ENCODE results near the gene VRK3. TPM values are rescaled to one million over a fixed set of nuclear protein-coding genes. Genes with fewer than 3 reads are reported as not detected.

Gene VRK3
- total RNA-seq, 3 donors from 2014 or later (not counting 1 experiment from before 2014, with no cell fraction given): 82.7 to 105 (median 93.7) TPM

DNA sequence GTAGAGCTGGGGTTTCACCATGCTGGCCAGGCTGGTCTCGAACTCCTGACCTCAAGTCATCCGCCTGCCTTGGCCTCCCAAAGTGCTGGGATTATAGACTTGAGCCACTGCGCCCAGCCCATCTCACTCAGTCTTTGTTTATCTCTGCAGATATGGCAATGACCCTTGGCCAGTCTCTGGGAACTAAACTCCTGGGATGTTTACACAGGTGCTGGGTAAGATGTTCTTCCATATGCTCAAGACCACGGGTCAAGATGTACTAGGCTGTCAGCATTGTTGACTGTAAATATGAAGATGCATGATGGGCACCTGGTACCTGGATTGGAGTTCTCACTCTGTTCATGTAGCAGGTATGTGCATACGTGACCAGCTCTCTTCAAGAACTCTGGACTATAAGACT is 36.5 kb upstream of the VRK3 start:
- Mint-ChIP-seq H3K36me3 (no peaks in the 10 kb centered on the region), H3K27ac (no peak overlapping the region), H3K4me1 (no peaks in the 10 kb centered on the region), H3K27me3 (ENCODE audit: low read depth in 2 of 2) (peaks cover 0 to 7% of the 10 kb centered on the region in 2 donors), H3K9me3 (no peaks in the 10 kb centered on the region), H3K4me3 (no peak overlapping the region)
- ATAC-seq (no peak), DNase-seq (no peak)
- WGBS (ENCODE audit: insufficient coverage): 84% methylated on average over 5 of the region's 5 CpGs
- Histone ChIP-seq H3K4me1 (ENCODE audit: control insufficient read depth, insufficient read depth, low read length) (no peaks in the 10 kb centered on the region), H3K9me3 (ENCODE audit: control insufficient read depth, insufficient read depth, low read length) (peaks cover 24% of the 10 kb centered on the region), H3K27me3 (ENCODE audit: control insufficient read depth, insufficient read depth, low read length) (no peaks in the 10 kb centered on the region), H3K27ac (ENCODE audit: low read length) (no peak overlapping the region), H3K36me3 (ENCODE audit: control insufficient read depth, insufficient read depth, low read length) (no peaks in the 10 kb centered on the region), H3K4me3 (ENCODE audit: low read length) (no peak overlapping the region)
- intact Hi-C loops (cut with micrococcal nuclease): no loop called here
- TF ChIP-seq, protein P1, sequence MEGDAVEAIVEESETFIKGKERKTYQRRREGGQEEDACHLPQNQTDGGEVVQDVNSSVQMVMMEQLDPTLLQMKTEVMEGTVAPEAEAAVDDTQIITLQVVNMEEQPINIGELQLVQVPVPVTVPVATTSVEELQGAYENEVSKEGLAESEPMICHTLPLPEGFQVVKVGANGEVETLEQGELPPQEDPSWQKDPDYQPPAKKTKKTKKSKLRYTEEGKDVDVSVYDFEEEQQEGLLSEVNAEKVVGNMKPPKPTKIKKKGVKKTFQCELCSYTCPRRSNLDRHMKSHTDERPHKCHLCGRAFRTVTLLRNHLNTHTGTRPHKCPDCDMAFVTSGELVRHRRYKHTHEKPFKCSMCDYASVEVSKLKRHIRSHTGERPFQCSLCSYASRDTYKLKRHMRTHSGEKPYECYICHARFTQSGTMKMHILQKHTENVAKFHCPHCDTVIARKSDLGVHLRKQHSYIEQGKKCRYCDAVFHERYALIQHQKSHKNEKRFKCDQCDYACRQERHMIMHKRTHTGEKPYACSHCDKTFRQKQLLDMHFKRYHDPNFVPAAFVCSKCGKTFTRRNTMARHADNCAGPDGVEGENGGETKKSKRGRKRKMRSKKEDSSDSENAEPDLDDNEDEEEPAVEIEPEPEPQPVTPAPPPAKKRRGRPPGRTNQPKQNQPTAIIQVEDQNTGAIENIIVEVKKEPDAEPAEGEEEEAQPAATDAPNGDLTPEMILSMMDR (IDR thresholded peaks at IDR 0.05): no peak

DNA sequence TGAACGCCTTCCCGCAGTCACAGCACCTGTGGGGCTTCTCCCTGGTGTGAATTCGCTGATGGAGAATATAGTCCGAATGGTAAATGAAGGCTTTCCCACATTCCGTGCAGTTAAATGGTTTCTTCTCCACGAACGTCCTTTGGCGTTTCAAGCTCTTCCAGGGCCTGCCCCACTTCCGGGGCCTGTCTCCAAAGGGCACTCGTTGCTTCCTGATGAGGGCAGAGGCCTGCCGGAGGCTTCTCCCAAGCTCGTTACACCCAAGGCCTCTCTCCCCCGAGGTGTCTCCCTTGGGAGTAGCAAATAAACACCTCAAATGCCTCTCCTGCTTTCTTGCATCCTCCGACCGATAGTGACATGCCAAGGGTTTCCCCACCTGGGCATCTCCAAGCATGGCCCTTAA is 34.9 kb upstream of the VRK3 start:
- no peak overlapping the region for H3K27ac ChIP-seq (ENCODE audit: low read length)
- Mint-ChIP-seq H3K27ac (no peak overlapping the region), H3K36me3 (no peaks in the 10 kb centered on the region), H3K27me3 (ENCODE audit: low read depth in 2 of 2) (peaks cover 0 to 3% of the 10 kb centered on the region in 2 donors), H3K4me3 (no peak overlapping the region), H3K4me1 (no peaks in the 10 kb centered on the region), H3K9me3 (no peaks in the 10 kb centered on the region)
- TF ChIP-seq, protein P1 (IDR thresholded peaks at IDR 0.05): no peak
- intact Hi-C loops (cut with micrococcal nuclease): no loop called here
- ATAC-seq (no peak), DNase-seq (no peak)
- H3K27me3 ChIP-seq (ENCODE audit: control insufficient read depth, insufficient read depth, low read length): no peaks in the 10 kb centered on the region
- H3K9me3 ChIP-seq (ENCODE audit: control insufficient read depth, insufficient read depth, low read length): peaks cover 24% of the 10 kb centered on the region
- WGBS (ENCODE audit: insufficient coverage): 90% methylated on average over 15 of the region's 15 CpGs
- no peak overlapping the region for H3K4me3 ChIP-seq (ENCODE audit: low read length)
- H3K36me3 ChIP-seq (ENCODE audit: control insufficient read depth, insufficient read depth, low read length): no peaks in the 10 kb centered on the region
- H3K4me1 ChIP-seq (ENCODE audit: control insufficient read depth, insufficient read depth, low read length): no peaks in the 10 kb centered on the region

DNA sequence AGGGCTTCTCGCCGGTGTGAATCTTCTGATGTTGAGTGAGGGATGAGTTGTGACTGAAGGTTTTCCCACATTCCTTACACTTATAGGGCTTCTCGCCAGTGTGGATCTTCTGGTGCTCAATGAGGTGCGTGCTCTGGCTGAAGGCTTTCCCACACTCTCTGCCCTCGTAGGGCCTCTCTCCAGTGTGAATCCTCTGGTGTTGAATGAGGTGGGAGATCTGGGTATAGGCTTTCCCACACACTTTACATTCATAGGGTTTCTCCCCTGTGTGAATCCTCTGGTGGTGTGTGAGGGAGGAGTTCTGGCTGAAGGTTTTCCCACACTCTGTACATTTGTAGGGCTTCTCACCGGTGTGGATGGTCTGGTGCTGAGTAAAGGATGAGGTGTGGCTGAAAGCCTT is 33.9 kb upstream of the VRK3 start:
- Mint-ChIP-seq H3K27ac (no peak overlapping the region), H3K9me3 (no peaks in the 10 kb centered on the region), H3K4me1 (no peaks in the 10 kb centered on the region), H3K27me3 (ENCODE audit: low read depth in 2 of 2) (peaks cover 0 to 3% of the 10 kb centered on the region in 2 donors), H3K36me3 (no peaks in the 10 kb centered on the region), H3K4me3 (no peak overlapping the region)
- H3K4me1 ChIP-seq (ENCODE audit: control insufficient read depth, insufficient read depth, low read length): no peaks in the 10 kb centered on the region
- WGBS (ENCODE audit: insufficient coverage): 49% methylated on average over 2 of the region's 6 CpGs
- peaks cover 24% of the 10 kb centered on the region for H3K9me3 ChIP-seq (ENCODE audit: control insufficient read depth, insufficient read depth, low read length)
- TF ChIP-seq, protein P1 (IDR thresholded peaks at IDR 0.05): no peak
- H3K4me3 ChIP-seq (ENCODE audit: low read length): no peak overlapping the region
- intact Hi-C loops (cut with micrococcal nuclease): no loop called here
- no peak overlapping the region for H3K27ac ChIP-seq (ENCODE audit: low read length)
- no peaks in the 10 kb centered on the region for H3K36me3 ChIP-seq (ENCODE audit: control insufficient read depth, insufficient read depth, low read length)
- DNase-seq: no peak
- no peak for ATAC-seq
- H3K27me3 ChIP-seq (ENCODE audit: control insufficient read depth, insufficient read depth, low read length): no peaks in the 10 kb centered on the region

DNA sequence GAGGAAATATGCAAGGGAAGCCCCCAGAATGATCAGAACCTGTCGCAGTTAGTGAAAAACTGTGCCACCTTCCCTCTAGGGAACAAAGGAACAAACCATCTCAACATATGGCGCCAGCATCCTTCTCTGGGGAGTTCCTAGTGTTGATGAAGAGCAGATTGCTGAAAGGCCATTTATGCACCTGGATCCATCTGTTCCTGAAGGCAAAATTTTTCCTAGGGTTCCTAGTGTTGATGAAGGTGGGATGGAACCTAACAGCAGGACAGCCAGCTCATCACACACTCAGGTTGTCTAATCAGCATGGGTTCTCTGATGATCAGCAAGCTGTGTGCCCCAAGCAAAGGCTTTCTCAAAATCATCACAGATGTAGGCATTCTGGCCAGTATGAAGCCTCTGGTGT is 33.3 kb upstream of the VRK3 start:
- no peak overlapping the region for H3K4me3 Mint-ChIP-seq
- H3K27me3 ChIP-seq (ENCODE audit: control insufficient read depth, insufficient read depth, low read length): no peaks in the 10 kb centered on the region
- peaks cover 0 to 3% of the 10 kb centered on the region in 2 donors for H3K27me3 Mint-ChIP-seq (ENCODE audit: low read depth in 2 of 2)
- intact Hi-C loops (cut with micrococcal nuclease): no loop called here
- no peak overlapping the region for H3K4me3 ChIP-seq (ENCODE audit: low read length)
- no peaks in the 10 kb centered on the region for H3K9me3 Mint-ChIP-seq
- DNase-seq (no peak), ATAC-seq (no peak)
- TF ChIP-seq, protein P1 (IDR thresholded peaks at IDR 0.05): no peak
- no peaks in the 10 kb centered on the region for H3K4me1 Mint-ChIP-seq
- no peak overlapping the region for H3K27ac Mint-ChIP-seq
- H3K36me3 ChIP-seq (ENCODE audit: control insufficient read depth, insufficient read depth, low read length): no peaks in the 10 kb centered on the region
- H3K36me3 Mint-ChIP-seq: no peaks in the 10 kb centered on the region
- no peak overlapping the region for H3K27ac ChIP-seq (ENCODE audit: low read length)
- WGBS (ENCODE audit: insufficient coverage): 100% methylated on average over 2 of the region's 2 CpGs
- H3K4me1 ChIP-seq (ENCODE audit: control insufficient read depth, insufficient read depth, low read length): no peaks in the 10 kb centered on the region
- H3K9me3 ChIP-seq (ENCODE audit: control insufficient read depth, insufficient read depth, low read length): peaks cover 24% of the 10 kb centered on the region
